OCI-LY7 (cell line): ENCODE results near the gene YIF1B. TPM values are rescaled to one million over a fixed set of nuclear protein-coding genes. Genes with fewer than 3 reads are reported as not detected.
"Not testable (repeated sequence)": the region's sequence is repeated elsewhere in the genome, so short reads cannot be mapped to it uniquely, and the experiment has no call there.

ENCODE experiments used
- Bru-seq: library from RNA; stranded (reverse); fragments of 400-500 nt; gene quantifications from one replicate; lab custom pipeline; 2021; lab: Mats Ljungman, UMichigan
- BruChase-seq, 2 experiments: library from RNA; stranded (reverse); fragments of 400-500 nt; gene quantifications; one replicate each; lab custom pipeline; 2021; lab: Mats Ljungman, UMichigan
- BruUV-seq: library from RNA; stranded (reverse); fragments of 400-500 nt; replicated peaks from 2 replicates; lab custom pipeline; 2021; lab: Mats Ljungman, UMichigan
- CTCF ChIA-PET: fragments of 300-600 bp; sonication (Branson Sonifier 250); formaldehyde crosslinking; loops from one replicate; lab custom pipeline; 2022; ENCODE audit warnings: antibody characterized with exemption; ENCODE audit not compliant: unreplicated experiment; lab: Charles Lee
- POLR2A ChIA-PET: fragments of 300-600 bp; sonication (Branson Sonifier 250); formaldehyde crosslinking; loops from one replicate; lab custom pipeline; 2022; ENCODE audit warnings: antibody characterized with exemption; lab: Charles Lee
- DNase-seq: peaks from one replicate; pipeline ENCODE4 v3.0.0-alpha.2; 2015; ENCODE audit warnings: low spot score
- H2AFZ ChIP-seq: fragments of 200-600 bp; sonication (generic), shearing (Covaris generic); 2 replicates; pipeline ENCODE4 v1.6.1; 2014; ENCODE audit warnings: mild to moderate bottlenecking, antibody characterized with exemption, low read length, moderate library complexity
- H3K27ac ChIP-seq: fragments of 200-600 bp; sonication (generic); 2 replicates; pipeline ENCODE4 v1.5.1; 2014; ENCODE audit warnings: mixed run types, low read depth, mild to moderate bottlenecking, moderate library complexity, low read length, inconsistent platforms; ENCODE audit not compliant: poor library complexity, severe bottlenecking
- H3K36me3 ChIP-seq: fragments of 200-600 bp; sonication (generic); 2 replicates; pipeline ENCODE4 v1.6.1; 2014; ENCODE audit warnings: mild to moderate bottlenecking, antibody characterized with exemption, low read length, moderate library complexity, mixed read lengths; ENCODE audit not compliant: insufficient read depth
- H3K4me1 ChIP-seq: fragments of 200-600 bp; sonication (generic); 2 replicates; pipeline ENCODE4 v1.5.1; 2014; ENCODE audit warnings: mild to moderate bottlenecking, low read length; ENCODE audit not compliant: insufficient read depth, poor library complexity, severe bottlenecking
- H3K4me2 ChIP-seq: fragments of 200-600 bp; sonication (generic); 2 replicates; pipeline ENCODE4 v1.6.1; 2014; ENCODE audit warnings: mild to moderate bottlenecking, low read length
- H3K4me3 ChIP-seq: fragments of 200-600 bp; sonication (generic); 2 replicates; pipeline ENCODE4 v1.5.1; 2014; ENCODE audit warnings: mild to moderate bottlenecking, low read depth, low read length; ENCODE audit not compliant: poor library complexity, severe bottlenecking
- H3K79me2 ChIP-seq: fragments of 200-600 bp; sonication (generic); 2 replicates; pipeline ENCODE4 v1.6.1; 2016; ENCODE audit warnings: low read depth, mild to moderate bottlenecking, low read length, moderate library complexity, mixed read lengths; ENCODE audit not compliant: insufficient read depth
- H3K9me2 ChIP-seq: fragments of 200-600 bp; sonication (generic); 2 replicates; pipeline ENCODE4 v1.6.1; 2016; ENCODE audit warnings: mild to moderate bottlenecking, low read length, mixed read lengths; ENCODE audit not compliant: insufficient read depth
- H3K9me3 ChIP-seq: fragments of 200-600 bp; sonication (generic); 2 replicates; pipeline ENCODE4 v1.6.1; 2014; ENCODE audit warnings: mild to moderate bottlenecking, mixed run types, low read length, mixed read lengths
- H4K20me1 ChIP-seq: fragments of 200-600 bp; sonication (generic); 2 replicates; pipeline ENCODE4 v1.6.1; 2014; ENCODE audit warnings: mild to moderate bottlenecking, antibody characterized with exemption, low read length, moderate library complexity, mixed read lengths; ENCODE audit not compliant: insufficient read depth
- EZH2phosphoT487 ChIP-seq: fragments of 200-600 bp; sonication (generic); IDR thresholded peaks from 2 replicates; pipeline ENCODE4 v1.6.1; 2018; ENCODE audit warnings: low read depth, borderline replicate concordance, mild to moderate bottlenecking, mixed run types, antibody characterized with exemption, low read length, moderate library complexity, mixed read lengths
- intact Hi-C: fragments of 100-400 bp; cut with micrococcal nuclease; formaldehyde crosslinking; loops from one replicate; pipeline ENCODE4 v1.10.0; 2022; ENCODE audit not compliant: unreplicated experiment
- long read RNA-seq: library from polyadenylated mRNA; stranded (forward); transcript quantifications from one replicate; pipeline ENCODE4 v2.0.0, GENCODE V29; 2022
- total RNA-seq, 2 experiments: library from RNA; depleted of rRNA in 1 of 2; stranded (reverse); fragments of >200 nt in 1 of 2; shearing (Covaris generic) in 1 of 2; gene quantifications; 2 replicates each; pipeline ENCODE4 v1.2.3, GENCODE V29; 2014 to 2022
- TF ChIP-seq, protein P1 (sequence below): fragments of 200-600 bp; sonication (generic); conservative IDR thresholded peaks from 2 replicates; pipeline ENCODE4 v1.5.1; 2014; ENCODE audit warnings: mild to moderate bottlenecking, antibody characterized with exemption, low read length, moderate library complexity, mixed read lengths

Gene YIF1B, protein sequence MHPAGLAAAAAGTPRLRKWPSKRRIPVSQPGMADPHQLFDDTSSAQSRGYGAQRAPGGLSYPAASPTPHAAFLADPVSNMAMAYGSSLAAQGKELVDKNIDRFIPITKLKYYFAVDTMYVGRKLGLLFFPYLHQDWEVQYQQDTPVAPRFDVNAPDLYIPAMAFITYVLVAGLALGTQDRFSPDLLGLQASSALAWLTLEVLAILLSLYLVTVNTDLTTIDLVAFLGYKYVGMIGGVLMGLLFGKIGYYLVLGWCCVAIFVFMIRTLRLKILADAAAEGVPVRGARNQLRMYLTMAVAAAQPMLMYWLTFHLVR
- total RNA-seq (2014; rRNA removed; shearing (Covaris generic)) (44.3 and 68.3 TPM in 2 replicates), total RNA-seq (2022) (59.3 and 64.3 TPM in 2 replicates), Bru-seq, nascent RNA (percentile 50 among the genes with signal in this experiment), BruChase-seq, experiment 1, labeled RNA remaining after a 6-hour chase (percentile 61 among the genes with signal in this experiment), BruChase-seq, experiment 2, labeled RNA remaining after a 2-hour chase (percentile 54 among the genes with signal in this experiment)
- long read RNA-seq, transcript YIF1B-214 (8 exons, 940 nt), result minor isoform, 14 of 123 reads
- long read RNA-seq, transcript YIF1B-201 (8 exons, 964 nt), result minor isoform, 25 of 123 reads
- long read RNA-seq, transcript YIF1B-216 (8 exons, 1,181 nt), result major isoform, 32 of 123 reads
- long read RNA-seq, transcript YIF1B-203 (8 exons, 1,225 nt), result minor isoform, 11 of 123 reads
- long read RNA-seq, partial matches to known transcripts, result 3 of 123 reads
- long read RNA-seq, other reads (novel, unspliced or antisense), result 32 of 123 reads

GRCh38 chr19:38315657-38316476 is at the start of gene YIF1B:
Gene YIF1B (minus strand): TSS chr19:38315947. CDS start chr19:38315917, 30 bp downstream.
- H3K36me3 ChIP-seq, result no peaks in the 10 kb centered on the region
- intact Hi-C loops, result loop anchor here (1.0 to 10.0 kb wide), 4 partner anchors 51 to 1101 kb away; partner anchors contain the start of genes PSMD8, SPINT2, ZNF383 and ZNF585B
- ChIA-PET CTCF (no interaction called here), POLR2A (no interaction called here)
- TF ChIP-seq EZH2phosphoT487, result no peak
- TF ChIP-seq, protein P1, sequence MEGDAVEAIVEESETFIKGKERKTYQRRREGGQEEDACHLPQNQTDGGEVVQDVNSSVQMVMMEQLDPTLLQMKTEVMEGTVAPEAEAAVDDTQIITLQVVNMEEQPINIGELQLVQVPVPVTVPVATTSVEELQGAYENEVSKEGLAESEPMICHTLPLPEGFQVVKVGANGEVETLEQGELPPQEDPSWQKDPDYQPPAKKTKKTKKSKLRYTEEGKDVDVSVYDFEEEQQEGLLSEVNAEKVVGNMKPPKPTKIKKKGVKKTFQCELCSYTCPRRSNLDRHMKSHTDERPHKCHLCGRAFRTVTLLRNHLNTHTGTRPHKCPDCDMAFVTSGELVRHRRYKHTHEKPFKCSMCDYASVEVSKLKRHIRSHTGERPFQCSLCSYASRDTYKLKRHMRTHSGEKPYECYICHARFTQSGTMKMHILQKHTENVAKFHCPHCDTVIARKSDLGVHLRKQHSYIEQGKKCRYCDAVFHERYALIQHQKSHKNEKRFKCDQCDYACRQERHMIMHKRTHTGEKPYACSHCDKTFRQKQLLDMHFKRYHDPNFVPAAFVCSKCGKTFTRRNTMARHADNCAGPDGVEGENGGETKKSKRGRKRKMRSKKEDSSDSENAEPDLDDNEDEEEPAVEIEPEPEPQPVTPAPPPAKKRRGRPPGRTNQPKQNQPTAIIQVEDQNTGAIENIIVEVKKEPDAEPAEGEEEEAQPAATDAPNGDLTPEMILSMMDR, result no peak
- H3K27ac ChIP-seq, result peak within 1 kb of the TSS; percentile 78
- no peaks in the 10 kb centered on the region for H3K9me3 ChIP-seq
- BruUV-seq, result no TSS peak
- no peaks in the 10 kb centered on the region for H3K9me2 ChIP-seq
- H3K4me3 ChIP-seq, result peak within 1 kb of the TSS; percentile 94
- peaks cover 22% of the 10 kb centered on the region for H3K4me1 ChIP-seq
- no peaks in the 10 kb centered on the region for H4K20me1 ChIP-seq
- peak within 1 kb of the TSS; percentile 90 for H3K4me2 ChIP-seq
- peaks cover 9% of the 10 kb centered on the region; the same call in 1 of the 2 replicates for H3K79me2 ChIP-seq
- peak; percentile 98 for DNase-seq
- H2AFZ ChIP-seq, result peak within 1 kb of the TSS; percentile 94

- H3K9me3 ChIP-seq, DNase-seq, intact Hi-C loops, BruUV-seq, H3K9me2 ChIP-seq, H2AFZ ChIP-seq, H3K79me2 ChIP-seq, H4K20me1 ChIP-seq, H3K36me3 ChIP-seq, H3K27ac ChIP-seq, CTCF ChIA-PET, POLR2A ChIA-PET: not testable (repeated sequence)
- peak overlapping the region; percentile 71 for H3K4me3 ChIP-seq
- H3K4me2 ChIP-seq, result peak overlapping the region; percentile 90
- peaks cover 11% of the 10 kb centered on the region for H3K4me1 ChIP-seq
These were observed 47.4 kb upstream of the YIF1B start for GRCh38 chr19:38362946-38363688.
